Activated CD4-positive, alpha-beta T cell treated with anti-CD3 and anti-CD28 coated beads for 48 hours (primary cell): ENCODE data around the gene MIDN.

Experiments used
- DNase-seq: peaks from one replicate; pipeline ENCODE4 v3.0.0-alpha.2; 2020

The MIDN gene

DNA sequence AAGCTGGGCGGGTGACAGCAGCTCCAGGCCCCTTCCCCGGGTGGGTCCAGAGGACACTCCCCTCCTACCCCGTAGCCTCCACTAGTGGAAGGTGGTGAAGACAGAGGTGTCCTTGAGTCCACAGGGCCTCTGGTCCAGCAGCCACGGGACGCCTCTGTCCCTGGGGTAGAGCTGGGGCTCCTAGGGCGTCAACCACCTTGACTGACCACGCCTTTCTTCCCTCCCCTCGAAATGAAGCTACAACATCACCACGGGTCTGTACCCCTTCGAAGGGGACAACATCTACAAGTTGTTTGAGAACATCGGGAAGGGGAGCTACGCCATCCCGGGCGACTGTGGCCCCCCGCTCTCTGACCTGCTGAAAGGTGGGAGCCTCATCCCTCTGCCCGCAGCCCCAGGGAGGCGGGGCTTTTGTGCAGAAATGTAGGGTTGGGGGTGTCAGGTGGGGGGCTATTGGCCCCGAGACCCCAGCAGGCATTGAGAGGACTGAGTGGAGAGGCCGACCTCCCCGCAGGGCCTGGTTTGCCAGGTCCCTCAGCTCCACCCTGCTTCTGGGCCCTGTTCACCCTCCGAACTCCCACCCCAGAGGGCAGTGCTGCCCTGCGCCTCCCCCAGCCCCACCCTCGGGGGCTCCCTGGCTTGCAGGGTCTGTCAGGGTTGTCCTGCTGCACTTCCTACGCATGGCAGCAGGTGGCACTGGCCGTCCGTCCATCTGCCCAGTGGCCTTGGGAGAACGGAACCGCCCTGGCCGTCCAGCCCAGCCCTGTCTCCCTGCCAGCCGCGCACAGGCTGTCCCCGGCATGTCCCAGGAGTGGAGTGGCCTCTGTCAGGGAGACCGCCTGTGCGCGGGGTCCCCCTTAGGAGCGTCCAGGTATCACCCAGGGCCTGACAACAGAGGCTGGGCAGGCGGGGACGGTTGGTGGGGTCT, 27.1 kb upstream of the MIDN start:
- no peak for DNase-seq

DNA sequence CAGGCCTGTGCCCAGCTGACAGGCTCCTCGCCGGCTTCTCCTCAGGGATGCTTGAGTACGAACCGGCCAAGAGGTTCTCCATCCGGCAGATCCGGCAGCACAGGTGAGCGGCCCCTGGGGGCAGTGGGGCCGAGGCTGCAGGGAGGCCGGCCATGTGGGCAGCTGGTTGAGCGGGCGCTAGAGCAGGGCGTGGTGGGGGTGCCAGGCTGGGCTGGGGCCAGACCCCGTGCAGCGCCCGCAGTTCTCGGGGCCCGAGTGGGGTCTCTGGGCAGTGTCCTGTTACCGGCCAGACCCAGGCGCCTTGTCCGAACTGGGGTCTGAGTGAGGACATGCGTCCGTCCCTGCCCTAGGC, 26.5 kb upstream of the MIDN start:
- no peak for DNase-seq

GRCh38 chr19:1222394-1222793, 26.0 kb upstream of the MIDN start:
- DNase-seq, result no peak

DNA sequence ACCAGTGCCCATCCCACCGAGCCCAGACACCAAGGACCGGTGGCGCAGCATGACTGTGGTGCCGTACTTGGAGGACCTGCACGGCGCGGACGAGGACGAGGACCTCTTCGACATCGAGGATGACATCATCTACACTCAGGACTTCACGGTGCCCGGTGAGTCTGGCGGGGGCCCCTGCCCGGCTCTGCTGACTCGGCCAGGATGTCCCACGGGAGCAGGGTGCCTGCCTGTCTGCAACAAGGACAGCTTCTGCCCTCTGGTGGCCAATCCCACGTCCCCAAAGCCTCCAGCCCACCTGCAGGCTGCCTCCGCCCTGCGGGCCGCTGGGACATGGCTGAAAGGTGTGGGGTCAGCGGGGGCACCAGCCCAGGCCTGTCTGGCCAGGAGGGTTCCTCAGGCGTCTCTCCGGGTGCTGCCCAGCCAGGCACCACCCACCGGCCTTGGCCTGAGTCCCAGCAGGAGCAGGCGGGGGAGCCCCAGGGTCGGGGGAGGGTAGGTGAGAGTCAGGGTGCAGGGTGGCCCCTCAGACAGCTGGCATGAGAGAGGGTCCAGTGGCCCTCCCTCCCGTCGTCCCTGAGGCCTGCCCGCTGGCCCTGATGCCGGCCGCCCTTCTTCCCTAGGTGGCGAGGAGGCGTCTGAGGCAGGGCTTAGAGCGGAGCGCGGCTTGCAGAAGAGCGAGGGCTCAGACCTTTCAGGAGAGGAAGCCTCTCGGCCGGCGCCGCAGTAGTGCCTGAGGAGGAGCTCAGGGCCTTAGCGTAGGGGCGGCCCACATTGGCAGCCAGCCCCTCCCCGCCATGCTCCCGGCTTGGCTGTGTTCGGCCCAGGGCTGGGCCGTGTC, 25.1 kb upstream of the MIDN start:
- DNase-seq, result peak; percentile 52

GRCh38 chr19:1224047-1224825, 24.1 kb upstream of the MIDN start:
- no peak for DNase-seq

DNA sequence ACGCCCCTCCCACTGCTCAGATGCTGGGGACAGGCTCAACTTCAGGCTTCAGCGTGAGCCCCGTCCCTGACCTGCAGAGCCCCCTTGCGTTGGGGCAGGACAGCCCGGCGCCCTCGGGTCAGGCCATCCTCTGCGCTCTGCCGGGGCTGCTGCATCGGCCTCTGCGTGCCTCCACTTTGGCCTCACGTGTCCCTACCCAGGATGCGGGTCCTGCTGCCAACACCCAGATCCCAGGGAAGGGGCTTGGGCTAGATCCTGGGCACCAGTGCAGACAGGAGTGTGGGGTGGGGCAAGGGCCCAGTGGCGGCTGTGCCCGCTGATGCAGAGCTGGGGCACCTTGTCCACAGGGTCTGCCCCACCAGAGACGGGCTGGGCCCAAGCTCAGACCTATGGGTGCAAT, 23.5 kb upstream of the MIDN start:
- DNase-seq, result no peak

DNA sequence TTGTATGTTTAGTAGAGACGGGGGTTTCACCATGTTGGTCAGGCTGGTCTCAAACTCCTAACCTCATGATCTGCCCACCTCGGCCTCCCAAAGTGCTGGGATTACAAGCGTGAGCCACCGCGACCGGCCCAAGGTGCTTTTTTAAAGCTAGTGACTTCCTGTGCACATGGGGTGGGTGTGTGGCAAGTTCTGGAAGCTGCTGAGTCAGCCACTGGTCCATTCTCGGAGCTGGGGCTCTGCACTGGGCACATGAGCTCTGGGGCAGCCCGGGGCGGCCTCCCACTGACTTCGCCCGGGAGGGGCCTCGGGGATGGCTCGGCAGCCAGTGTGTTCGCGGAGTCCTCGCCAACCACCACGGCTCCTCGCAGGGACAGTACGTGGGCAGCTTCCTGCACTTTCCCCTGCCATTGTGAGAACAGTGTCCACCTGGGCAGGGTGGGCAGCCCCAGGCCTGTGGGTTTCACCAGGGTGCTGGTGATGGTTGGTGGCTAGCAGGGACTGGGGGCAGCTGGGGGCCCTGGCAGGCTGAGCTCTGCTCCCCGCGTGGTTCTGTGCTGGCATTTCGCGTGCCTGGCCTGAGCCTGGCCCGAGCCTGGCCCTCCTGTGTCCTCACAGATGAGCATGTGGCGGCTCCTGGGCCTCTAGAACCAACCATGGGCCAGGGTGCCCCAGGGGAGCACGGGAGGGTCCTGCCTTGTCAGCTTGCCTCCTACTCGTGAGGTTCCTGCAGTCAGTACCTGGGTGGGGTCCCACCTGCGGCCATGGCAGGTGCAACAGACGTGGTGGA, 22.8 kb upstream of the MIDN start:
- no peak for DNase-seq

DNA sequence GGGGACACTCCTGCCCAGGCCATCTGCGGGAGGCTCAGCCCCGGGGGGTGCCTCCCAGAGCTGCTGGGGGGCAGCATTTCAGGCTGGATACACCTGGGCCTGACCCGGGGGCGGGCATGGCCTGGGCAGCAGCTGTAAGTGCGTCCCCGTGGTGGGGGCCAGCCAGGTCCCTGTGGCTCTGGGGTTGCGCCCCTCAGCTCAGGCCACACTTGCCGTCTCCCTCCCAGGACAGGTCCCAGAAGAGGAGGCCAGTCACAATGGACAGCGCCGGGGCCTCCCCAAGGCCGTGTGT, 22.2 kb upstream of the MIDN start:
- no peak for DNase-seq

GRCh38 chr19:1226522-1227303, 21.7 kb upstream of the MIDN start:
- DNase-seq, result no peak

- DNase-seq, result no peak
Measured at GRCh38 chr19:1227304-1228054, 20.9 kb upstream of the MIDN start.

DNA sequence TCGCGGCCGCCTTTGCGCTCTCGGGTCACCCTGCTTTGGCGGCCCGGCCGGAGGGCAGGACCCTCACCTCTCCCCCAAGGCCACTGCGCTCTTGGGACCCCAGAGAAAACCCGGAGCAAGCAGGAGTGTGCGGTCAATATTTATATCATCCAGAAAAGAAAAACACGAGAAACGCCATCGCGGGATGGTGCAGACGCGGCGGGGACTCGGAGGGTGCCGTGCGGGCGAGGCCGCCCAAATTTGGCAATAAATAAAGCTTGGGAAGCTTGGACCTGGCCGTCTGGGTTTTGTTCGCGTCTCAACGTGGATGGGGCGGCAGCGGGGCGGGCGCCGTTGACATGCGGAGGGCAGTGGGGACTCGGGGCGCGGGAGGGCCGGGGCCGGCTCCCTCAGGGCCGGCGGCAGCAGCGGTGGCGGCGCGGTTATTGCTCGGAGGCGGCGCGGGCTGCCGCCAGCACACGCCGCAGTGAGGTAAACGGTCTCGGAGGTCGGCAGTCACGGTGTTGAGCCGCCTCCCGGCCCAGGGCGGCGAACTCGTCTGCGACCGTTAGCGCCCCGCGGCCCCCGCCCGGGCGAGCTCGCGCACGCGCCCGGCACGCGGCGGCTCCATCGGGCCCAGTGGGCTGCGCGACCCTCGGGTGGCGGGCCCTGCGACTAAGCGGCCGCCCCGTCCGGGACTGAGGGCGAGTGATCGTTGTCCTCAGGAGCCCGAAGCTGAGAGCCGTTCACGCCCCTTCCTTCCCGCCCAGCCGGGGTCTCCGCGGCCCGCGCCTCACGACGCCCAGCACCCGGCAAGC, 20.0 kb upstream of the MIDN start:
- DNase-seq, result no peak

- DNase-seq, result no peak
Measured at GRCh38 chr19:1229056-1229923, 19.1 kb upstream of the MIDN start.

GRCh38 chr19:1229924-1230782, 18.2 kb upstream of the MIDN start:
- no peak for DNase-seq

DNA sequence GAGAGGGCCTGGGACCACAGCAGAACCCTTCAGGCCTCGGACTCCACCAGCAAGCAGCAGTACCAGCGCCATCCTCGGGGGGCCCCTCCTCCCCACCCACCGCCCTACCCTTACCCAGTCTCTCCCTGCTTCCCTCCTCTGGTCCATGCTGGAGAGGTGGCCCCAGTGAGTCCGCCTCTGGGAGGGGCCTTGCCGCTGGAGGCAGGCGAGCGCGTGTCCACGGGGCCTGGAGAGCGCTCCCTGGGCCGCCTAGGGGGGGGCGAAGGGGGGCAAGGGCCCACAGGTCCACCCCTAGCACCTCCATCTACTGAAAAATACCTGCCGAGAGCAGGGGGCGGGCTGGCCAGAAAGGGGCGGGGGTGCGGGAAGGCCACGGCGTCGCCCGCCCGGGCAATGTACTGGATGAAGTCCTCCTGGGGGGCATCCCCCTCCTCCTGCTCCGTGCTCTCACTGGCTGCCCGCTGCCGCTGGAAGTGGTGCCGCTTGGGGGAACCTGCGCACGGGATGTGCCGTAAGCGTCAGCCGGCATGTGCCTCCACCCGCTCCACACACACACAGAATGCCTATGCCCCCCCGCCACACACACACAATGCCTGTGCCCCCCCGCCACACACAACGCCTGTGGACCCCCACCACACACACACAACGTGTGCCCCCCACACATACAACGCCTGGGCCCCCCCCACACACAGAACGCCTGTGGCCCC, 17.4 kb upstream of the MIDN start:
- DNase-seq, result no peak

- DNase-seq, result no peak
Measured at GRCh38 chr19:1231729-1232637, 16.4 kb upstream of the MIDN start.

GRCh38 chr19:1232652-1233072, 15.7 kb upstream of the MIDN start:
- no peak for DNase-seq
